HL-60 (cell line): ENCODE measurements around the gene HSPA4.

Experiments used
- CTCF ChIP-seq: IDR thresholded peaks from one replicate; pipeline ENCODE4 v1.5.1; 2011; ENCODE audit warnings: low read length, control low read depth, inconsistent platforms; ENCODE audit not compliant: insufficient read depth
- GABPA ChIP-seq: IDR thresholded peaks from 2 replicates; pipeline ENCODE4 v1.6.1; 2012; ENCODE audit warnings: low read depth

DNA sequence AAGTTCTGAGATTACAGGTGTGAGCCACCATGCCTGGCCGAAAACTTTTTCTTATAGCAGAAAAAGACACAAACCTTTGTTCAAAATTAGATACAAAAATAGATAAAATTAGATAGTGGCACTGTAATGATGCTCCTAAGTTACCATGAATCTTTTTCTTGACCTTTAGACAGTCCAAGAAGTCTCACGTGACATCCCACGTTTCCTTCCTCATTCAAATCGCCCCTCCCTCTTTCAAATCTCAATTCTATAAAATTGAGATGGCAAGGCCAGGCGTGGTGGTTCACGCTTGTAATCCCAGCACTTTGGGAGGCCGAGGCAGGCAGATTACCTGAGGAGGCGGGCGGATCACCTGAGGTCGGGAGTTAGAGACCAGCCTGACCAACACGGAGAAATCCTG, 17.7 kb upstream of the HSPA4 start:
- no peak for TF ChIP-seq CTCF
- TF ChIP-seq GABPA: no peak
